Ovary (tissue), 3 donors: ENCODE measurements around the gene CDC23.

Experiments
- EP300 ChIP-seq: sonication (generic); formaldehyde crosslinking; IDR thresholded peaks from one replicate; pipeline ENCODE4 v1.6.1; 2017; ENCODE audit warnings: antibody characterized with exemption
- POLR2A ChIP-seq: fragments of 450-650 bp; IDR thresholded peaks from one replicate; pipeline ENCODE4 v1.6.1; 2017; ENCODE audit warnings: antibody characterized with exemption, mild to moderate bottlenecking, moderate library complexity
- TF ChIP-seq, protein P1 (sequence below), 3 donors: fragments of 450-650 bp in 2 of 3; fragments of 200-600 bp in 1 of 3; IDR thresholded peaks; one replicate each; pipeline versions ENCODE4 v1.5.1 to v1.8.0; 2016 to 2022; ENCODE audit warnings: antibody characterized with exemption in 3 of 3, mild to moderate bottlenecking in 1 of 3
- donor health status: DM: no; HTN: no; CAD: no.

DNA sequence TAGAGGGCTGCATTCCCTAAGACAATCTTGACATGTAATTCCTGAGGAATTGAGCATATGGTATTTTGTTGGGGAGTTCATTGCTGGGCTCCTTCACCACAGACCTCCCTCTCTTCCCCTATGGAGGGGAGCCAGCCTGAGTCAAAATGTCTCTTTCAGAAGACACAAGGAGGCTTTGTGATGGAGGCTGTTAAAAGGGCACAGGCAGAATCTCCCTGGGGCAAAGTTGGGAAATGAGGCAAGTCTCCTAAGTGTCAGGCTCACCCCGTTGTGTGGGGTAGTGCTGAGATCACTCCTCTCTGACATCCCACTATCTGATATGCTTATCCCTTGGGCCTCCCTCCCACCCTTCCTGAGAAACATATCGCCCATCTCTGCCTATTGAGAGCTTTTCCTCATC is 30.7 kb upstream of the CDC23 start:
- TF ChIP-seq, protein P1, sequence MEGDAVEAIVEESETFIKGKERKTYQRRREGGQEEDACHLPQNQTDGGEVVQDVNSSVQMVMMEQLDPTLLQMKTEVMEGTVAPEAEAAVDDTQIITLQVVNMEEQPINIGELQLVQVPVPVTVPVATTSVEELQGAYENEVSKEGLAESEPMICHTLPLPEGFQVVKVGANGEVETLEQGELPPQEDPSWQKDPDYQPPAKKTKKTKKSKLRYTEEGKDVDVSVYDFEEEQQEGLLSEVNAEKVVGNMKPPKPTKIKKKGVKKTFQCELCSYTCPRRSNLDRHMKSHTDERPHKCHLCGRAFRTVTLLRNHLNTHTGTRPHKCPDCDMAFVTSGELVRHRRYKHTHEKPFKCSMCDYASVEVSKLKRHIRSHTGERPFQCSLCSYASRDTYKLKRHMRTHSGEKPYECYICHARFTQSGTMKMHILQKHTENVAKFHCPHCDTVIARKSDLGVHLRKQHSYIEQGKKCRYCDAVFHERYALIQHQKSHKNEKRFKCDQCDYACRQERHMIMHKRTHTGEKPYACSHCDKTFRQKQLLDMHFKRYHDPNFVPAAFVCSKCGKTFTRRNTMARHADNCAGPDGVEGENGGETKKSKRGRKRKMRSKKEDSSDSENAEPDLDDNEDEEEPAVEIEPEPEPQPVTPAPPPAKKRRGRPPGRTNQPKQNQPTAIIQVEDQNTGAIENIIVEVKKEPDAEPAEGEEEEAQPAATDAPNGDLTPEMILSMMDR (IDR thresholded peaks at IDR 0.05): no peak
- TF ChIP-seq EP300: no peak
- no peak for TF ChIP-seq POLR2A
